Tibial nerve (tissue), 4 donors: ENCODE data around the gene PARP12.

Experiments used
- CTCF ChIP-seq, 5 experiments: fragments of 200-600 bp in 3 of 5; fragments of 450-650 bp in 2 of 5; sonication (generic) in 3 of 5; IDR thresholded peaks; one replicate each; pipeline ENCODE4 v1.5.1; 2016 to 2019; ENCODE audit warnings: antibody characterized with exemption in 5 of 5, mild to moderate bottlenecking in 3 of 5, moderate library complexity in 2 of 5
- EP300 ChIP-seq, 2 donors: sonication (generic); formaldehyde crosslinking; IDR thresholded peaks; one replicate each; pipeline ENCODE4 v1.6.1; 2017; ENCODE audit warnings: antibody characterized with exemption in 2 of 2, mild to moderate bottlenecking in 1 of 2
- POLR2A ChIP-seq, 2 donors: fragments of 450-650 bp; IDR thresholded peaks; one replicate each; pipeline ENCODE4 v1.6.1; 2017; ENCODE audit warnings: antibody characterized with exemption in 2 of 2, mild to moderate bottlenecking in 2 of 2, moderate library complexity in 2 of 2

- TF ChIP-seq CTCF (IDR thresholded peaks at IDR 0.05): no peak
- no peak for TF ChIP-seq POLR2A (IDR thresholded peaks at IDR 0.05)
- no peak for TF ChIP-seq EP300 (IDR thresholded peaks at IDR 0.05)
Measured at GRCh38 chr7:140036224-140036962, 26.4 kb downstream of the PARP12 start.
